Smooth muscle cell (in vitro differentiated cells): ENCODE results near the gene DAB2. TPM values are rescaled to one million over a fixed set of nuclear protein-coding genes. Genes with fewer than 3 reads are reported as not detected.
"Not testable (repeated sequence)": the region's sequence is repeated elsewhere in the genome, so short reads cannot be mapped to it uniquely, and the experiment has no call there.

Source experiments
- DNase-seq: peaks from one replicate; lab custom pipeline; 2025; ENCODE audit not compliant: unreplicated experiment; lab: John Stamatoyannopoulos, UW
- H2AFZ ChIP-seq: fragments of 200-600 bp; sonication (generic); 2 replicates; pipeline ENCODE4 v1.6.0; 2016; ENCODE audit warnings: antibody characterized with exemption, low read depth, mild to moderate bottlenecking
- H3F3A ChIP-seq: fragments of 200-600 bp; sonication (generic); 2 replicates; pipeline ENCODE4 v1.6.0; 2017; ENCODE audit warnings: antibody characterized with exemption, low read depth
- H3K27ac ChIP-seq: fragments of 200-600 bp; sonication (generic); 2 replicates; pipeline ENCODE4 v1.5.1; 2016; ENCODE audit warnings: low read depth, mild to moderate bottlenecking
- H3K27me3 ChIP-seq: fragments of 200-600 bp; sonication (generic); 2 replicates; pipeline ENCODE4 v1.6.1; 2016; ENCODE audit warnings: low read depth, mild to moderate bottlenecking
- H3K36me3 ChIP-seq: fragments of 200-600 bp; sonication (generic); 2 replicates; pipeline ENCODE4 v1.5.1; 2016; ENCODE audit warnings: low read depth
- H3K4me1 ChIP-seq: fragments of 200-600 bp; sonication (generic); 2 replicates; pipeline ENCODE4 v1.5.1; 2016; ENCODE audit warnings: low read depth
- H3K4me2 ChIP-seq: fragments of 200-600 bp; sonication (generic); 2 replicates; pipeline ENCODE4 v1.6.0; 2016; ENCODE audit warnings: mild to moderate bottlenecking
- H3K4me3 ChIP-seq: fragments of 200-600 bp; sonication (generic); 2 replicates; pipeline ENCODE4 v1.5.1; 2016; ENCODE audit warnings: mild to moderate bottlenecking
- H3K79me2 ChIP-seq: fragments of 200-600 bp; sonication (generic); 2 replicates; pipeline ENCODE4 v1.6.0; 2016; ENCODE audit warnings: low read depth, mild to moderate bottlenecking
- H3K9ac ChIP-seq: fragments of 200-600 bp; sonication (generic); 2 replicates; pipeline ENCODE4 v1.6.0; 2016; ENCODE audit warnings: low read depth
- H3K9me3 ChIP-seq: fragments of 200-600 bp; sonication (generic); replicated peaks from 2 replicates; pipeline ENCODE4 v1.5.1; 2016; ENCODE audit warnings: low read depth
- H4K20me1 ChIP-seq: fragments of 200-600 bp; sonication (generic); 2 replicates; pipeline ENCODE4 v1.6.0; 2016; ENCODE audit warnings: low read depth
- WGBS: methylation state at CpG from one replicate; pipeline ENCODE4 v1.1.7; 2016; ENCODE audit warnings: low lambda C conversion rate; 5-methylcytosine and 5-hydroxymethylcytosine counted together
- polyA plus RNA-seq: library from polyadenylated mRNA; unstranded; fragments of >200 nt; fragmentation: Nextera tagmentation; extraction: Ambion mirVana; gene quantifications from 2 replicates; pipeline ENCODE4 v1.2.1, GENCODE V29; 2016
- total RNA-seq: library from RNA; depleted of rRNA; stranded (reverse); fragments of >200 nt; gene quantifications from 2 replicates; pipeline ENCODE4 v1.2.3, GENCODE V29; 2014
- TF ChIP-seq, protein P1 (sequence below): fragments of 200-600 bp; sonication (generic); IDR thresholded peaks from 2 replicates; pipeline ENCODE4 v1.5.1; 2017; ENCODE audit warnings: borderline replicate concordance, mild to moderate bottlenecking, antibody characterized with exemption; ENCODE audit not compliant: insufficient read depth, poor library complexity, severe bottlenecking

Gene DAB2
- total and polyA plus RNA-seq, 2 experiments from 2014 or later = 87.2 to 105 TPM

DNA sequence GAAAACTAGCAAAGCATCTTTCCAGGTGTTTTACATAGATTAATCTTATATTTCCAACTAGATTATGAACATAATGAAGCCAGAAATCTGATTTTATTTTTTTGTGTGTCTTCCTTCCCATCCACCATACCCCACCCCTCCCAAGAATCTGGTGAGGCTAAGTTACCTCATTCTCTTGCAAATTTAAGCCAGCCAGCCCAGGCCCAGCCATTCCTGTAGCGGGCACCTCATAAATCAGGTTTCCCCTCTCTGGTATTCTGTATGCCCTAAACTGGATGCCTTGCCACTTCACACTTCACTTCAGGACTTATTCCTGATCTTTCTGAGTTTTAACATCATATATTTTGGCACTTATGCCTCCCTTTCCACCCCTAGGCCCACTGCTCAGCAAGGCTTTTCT, 82.3 kb downstream of the DAB2 start:
- Histone ChIP-seq H3K4me2 (no peak overlapping the region), H3K9me3 (no peaks in the 10 kb centered on the region), H2AFZ (no peak overlapping the region), H3K9ac (no peak overlapping the region), H3K27me3 (no peaks in the 10 kb centered on the region), H3K79me2 (no peaks in the 10 kb centered on the region), H3F3A (no peaks in the 10 kb centered on the region), H3K27ac (no peak overlapping the region), H3K4me1 (no peaks in the 10 kb centered on the region), H3K36me3 (no peaks in the 10 kb centered on the region), H3K4me3 (no peak overlapping the region), H4K20me1 (no peaks in the 10 kb centered on the region)
- TF ChIP-seq, protein P1, sequence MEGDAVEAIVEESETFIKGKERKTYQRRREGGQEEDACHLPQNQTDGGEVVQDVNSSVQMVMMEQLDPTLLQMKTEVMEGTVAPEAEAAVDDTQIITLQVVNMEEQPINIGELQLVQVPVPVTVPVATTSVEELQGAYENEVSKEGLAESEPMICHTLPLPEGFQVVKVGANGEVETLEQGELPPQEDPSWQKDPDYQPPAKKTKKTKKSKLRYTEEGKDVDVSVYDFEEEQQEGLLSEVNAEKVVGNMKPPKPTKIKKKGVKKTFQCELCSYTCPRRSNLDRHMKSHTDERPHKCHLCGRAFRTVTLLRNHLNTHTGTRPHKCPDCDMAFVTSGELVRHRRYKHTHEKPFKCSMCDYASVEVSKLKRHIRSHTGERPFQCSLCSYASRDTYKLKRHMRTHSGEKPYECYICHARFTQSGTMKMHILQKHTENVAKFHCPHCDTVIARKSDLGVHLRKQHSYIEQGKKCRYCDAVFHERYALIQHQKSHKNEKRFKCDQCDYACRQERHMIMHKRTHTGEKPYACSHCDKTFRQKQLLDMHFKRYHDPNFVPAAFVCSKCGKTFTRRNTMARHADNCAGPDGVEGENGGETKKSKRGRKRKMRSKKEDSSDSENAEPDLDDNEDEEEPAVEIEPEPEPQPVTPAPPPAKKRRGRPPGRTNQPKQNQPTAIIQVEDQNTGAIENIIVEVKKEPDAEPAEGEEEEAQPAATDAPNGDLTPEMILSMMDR = no peak
- no peak for DNase-seq
- WGBS = 93% methylated on average over 1 of the region's 1 CpG

DNA sequence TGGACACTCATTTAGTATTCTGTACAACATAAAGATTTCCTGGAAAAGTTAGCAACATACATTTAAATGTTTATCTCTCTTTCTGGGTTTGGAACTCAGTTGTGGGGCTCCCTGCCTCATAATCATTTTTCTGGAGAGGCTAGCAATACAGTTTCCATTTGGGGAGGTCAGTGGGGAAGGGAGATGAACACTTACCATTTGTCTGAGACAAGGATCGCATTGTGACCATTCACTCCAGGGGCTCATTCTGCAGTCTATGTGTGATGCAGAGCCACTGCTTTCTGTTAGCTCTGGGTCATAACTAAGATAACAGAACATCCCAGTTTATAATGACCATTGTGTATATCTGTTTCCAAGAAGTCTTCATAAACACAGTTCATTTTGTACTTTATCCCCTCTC, 82.9 kb downstream of the DAB2 start:
- Histone ChIP-seq H2AFZ (no peak overlapping the region), H4K20me1 (no peaks in the 10 kb centered on the region), H3K9ac (no peak overlapping the region), H3K4me1 (no peaks in the 10 kb centered on the region), H3F3A (no peaks in the 10 kb centered on the region), H3K27ac (no peak overlapping the region), H3K4me2 (no peak overlapping the region), H3K4me3 (no peak overlapping the region), H3K27me3 (no peaks in the 10 kb centered on the region), H3K36me3 (no peaks in the 10 kb centered on the region), H3K9me3 (no peaks in the 10 kb centered on the region), H3K79me2 (no peaks in the 10 kb centered on the region)
- TF ChIP-seq, protein P1 = no peak
- 94% methylated on average over 1 of the region's 1 CpG for WGBS
- DNase-seq = no peak

DNA sequence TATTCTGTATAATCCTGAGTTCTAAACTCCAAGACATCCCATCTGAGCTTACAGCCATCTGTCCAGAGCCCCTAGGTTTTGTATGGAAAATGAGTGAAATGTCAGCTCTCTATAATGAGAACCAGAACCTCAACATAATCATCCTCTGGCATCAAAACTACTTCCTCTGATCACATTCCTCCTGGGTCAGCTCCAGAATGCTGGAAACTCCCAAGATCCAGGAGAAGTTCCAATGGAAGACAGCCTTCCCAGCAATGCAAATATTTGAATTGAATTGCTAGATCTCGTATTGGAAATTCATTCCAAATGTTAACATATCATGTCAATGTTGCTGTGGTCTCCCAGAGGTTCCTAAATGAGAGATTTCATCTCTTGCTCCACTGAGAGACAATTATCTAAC, 84.3 kb downstream of the DAB2 start:
- H3K36me3 ChIP-seq = no peaks in the 10 kb centered on the region
- H3K9ac ChIP-seq = no peak overlapping the region
- 79% methylated on average over 1 of the region's 1 CpG for WGBS
- no peaks in the 10 kb centered on the region for H3K9me3 ChIP-seq
- no peak overlapping the region for H3K4me2 ChIP-seq
- DNase-seq = no peak
- H4K20me1 ChIP-seq = no peaks in the 10 kb centered on the region
- TF ChIP-seq, protein P1 = no peak
- no peaks in the 10 kb centered on the region for H3F3A ChIP-seq
- H3K4me3 ChIP-seq = no peak overlapping the region
- no peaks in the 10 kb centered on the region for H3K4me1 ChIP-seq
- no peak overlapping the region for H3K27ac ChIP-seq
- no peaks in the 10 kb centered on the region for H3K79me2 ChIP-seq
- H3K27me3 ChIP-seq = no peaks in the 10 kb centered on the region
- no peak overlapping the region for H2AFZ ChIP-seq

DNA sequence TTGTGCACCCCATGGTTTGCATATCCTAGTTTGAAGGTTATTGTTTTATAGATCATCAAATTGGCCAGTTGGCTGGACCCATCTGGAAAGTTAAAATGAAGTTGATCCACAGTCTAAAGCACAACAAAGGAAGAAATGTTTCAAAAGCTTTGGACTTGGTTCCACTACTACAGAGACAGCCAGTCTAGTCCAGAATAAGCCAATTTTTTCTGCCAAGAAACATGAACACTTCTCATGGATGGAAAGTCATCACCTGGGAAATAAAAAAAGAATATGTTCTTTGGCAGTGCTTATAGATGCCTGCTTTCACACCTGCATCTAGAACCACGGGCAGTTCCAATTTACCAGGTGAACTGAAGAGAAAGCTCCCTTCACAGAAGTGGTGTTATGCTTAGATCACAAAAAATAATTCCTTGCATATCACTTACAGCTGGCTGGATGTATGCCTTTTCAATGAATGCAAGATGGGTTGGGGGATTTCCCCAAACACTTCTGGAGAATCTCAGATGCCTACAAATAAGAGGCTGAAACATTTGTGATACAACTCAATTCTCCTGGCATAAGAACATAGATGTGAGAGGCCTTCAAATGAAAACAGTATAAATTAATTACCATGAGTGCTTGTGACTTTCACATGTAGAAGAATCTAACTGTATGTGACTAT, 87.4 kb downstream of the DAB2 start:
- no peaks in the 10 kb centered on the region for H4K20me1 ChIP-seq
- no peaks in the 10 kb centered on the region for H3K79me2 ChIP-seq
- H3F3A ChIP-seq = no peaks in the 10 kb centered on the region
- H3K9me3 ChIP-seq = no peaks in the 10 kb centered on the region
- H3K4me3 ChIP-seq = no peak overlapping the region
- DNase-seq = no peak
- 88% methylated on average over 1 of the region's 1 CpG for WGBS
- H3K27me3 ChIP-seq = no peaks in the 10 kb centered on the region
- H2AFZ ChIP-seq = no peak overlapping the region
- no peak overlapping the region for H3K4me2 ChIP-seq
- H3K36me3 ChIP-seq = no peaks in the 10 kb centered on the region
- TF ChIP-seq, protein P1 = no peak
- H3K4me1 ChIP-seq = no peaks in the 10 kb centered on the region
- no peak overlapping the region for H3K27ac ChIP-seq
- no peak overlapping the region for H3K9ac ChIP-seq

DNA sequence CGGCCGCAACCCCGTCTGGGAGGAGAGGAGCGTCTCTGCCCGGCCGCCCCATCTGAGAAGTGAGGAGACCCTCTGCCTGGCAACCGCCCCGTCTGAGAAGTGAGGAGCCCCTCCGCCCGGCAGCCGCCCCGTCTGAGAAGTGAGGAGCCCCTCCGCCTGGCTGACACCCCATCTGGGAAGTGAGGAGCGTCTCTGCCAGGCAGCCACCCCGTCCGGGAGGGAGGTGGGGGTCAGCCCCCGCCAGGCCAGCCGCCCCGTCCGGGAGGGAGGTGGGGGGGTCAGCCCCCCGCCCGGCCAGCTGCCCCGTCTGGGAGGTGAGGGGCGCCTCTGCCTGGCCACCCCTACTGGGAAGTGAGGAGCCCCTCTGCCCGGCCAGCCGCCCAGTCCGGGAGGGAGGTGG, 90.5 kb downstream of the DAB2 start:
- not testable (repeated sequence) for H3K27me3 ChIP-seq, H4K20me1 ChIP-seq, H3K4me2 ChIP-seq, H3K27ac ChIP-seq, H3K79me2 ChIP-seq, H3K4me3 ChIP-seq, DNase-seq, H3K9me3 ChIP-seq, H3K36me3 ChIP-seq, H3K4me1 ChIP-seq, H2AFZ ChIP-seq, H3K9ac ChIP-seq, H3F3A ChIP-seq
- WGBS = 91% methylated on average over 14 of the region's 27 CpGs
